Rectal smooth muscle tissue (tissue), 1 donor: Measurements from ENCODE around the gene ECE1.
A peak's percentile ranks its signal among the peaks of the same experiment; 100 is the strongest.
"Not testable (repeated sequence)": the region's sequence is repeated elsewhere in the genome, so short reads cannot be mapped to it uniquely, and the experiment has no call there.

Experiments
- H3K27ac ChIP-seq: one replicate; pipeline ENCODE4 v1.7.0; 2013; ENCODE audit warnings: low read depth, low read length, inconsistent platforms
- H3K27me3 ChIP-seq: one replicate; pipeline ENCODE4 v1.7.0; 2013; ENCODE audit warnings: low read length; ENCODE audit not compliant: control insufficient read depth, insufficient read depth
- H3K36me3 ChIP-seq: one replicate; pipeline ENCODE4 v1.7.0; 2013; ENCODE audit warnings: low read length; ENCODE audit not compliant: control insufficient read depth, insufficient read depth
- H3K4me1 ChIP-seq: one replicate; pipeline ENCODE4 v1.7.0; 2013; ENCODE audit warnings: low read length; ENCODE audit not compliant: control insufficient read depth, insufficient read depth
- H3K4me3 ChIP-seq: one replicate; pipeline ENCODE4 v1.7.0; 2013; ENCODE audit warnings: low read length
- H3K9ac ChIP-seq: one replicate; pipeline ENCODE4 v1.7.0; 2013; ENCODE audit warnings: low read length

The ECE1 gene

DNA sequence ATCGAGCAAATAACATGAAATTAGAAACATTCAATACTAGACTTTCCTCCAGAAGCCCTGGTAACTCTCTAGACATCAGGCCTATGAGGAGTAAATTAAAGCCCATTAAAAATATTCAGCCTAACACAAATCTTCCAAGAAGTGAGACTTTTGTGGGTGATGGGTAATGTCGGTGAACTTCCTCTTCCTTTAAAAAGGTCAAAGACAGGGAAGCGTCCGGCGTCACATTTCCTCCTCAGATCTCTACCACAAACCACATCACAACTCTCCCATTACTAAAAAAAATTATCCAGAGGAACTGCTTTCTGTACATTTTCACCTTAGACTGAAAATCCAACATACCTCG lies 115.0 kb downstream of the ECE1 start:
- H3K36me3 ChIP-seq, result no peaks in the 10 kb centered on the region
- peaks cover 4% of the 10 kb centered on the region for H3K4me1 ChIP-seq
- peak overlapping the region; percentile 88 for H3K9ac ChIP-seq
- no peaks in the 10 kb centered on the region for H3K27me3 ChIP-seq
- H3K4me3 ChIP-seq, result peak overlapping the region; percentile 95
- H3K27ac ChIP-seq, result peak overlapping the region; percentile 79

DNA sequence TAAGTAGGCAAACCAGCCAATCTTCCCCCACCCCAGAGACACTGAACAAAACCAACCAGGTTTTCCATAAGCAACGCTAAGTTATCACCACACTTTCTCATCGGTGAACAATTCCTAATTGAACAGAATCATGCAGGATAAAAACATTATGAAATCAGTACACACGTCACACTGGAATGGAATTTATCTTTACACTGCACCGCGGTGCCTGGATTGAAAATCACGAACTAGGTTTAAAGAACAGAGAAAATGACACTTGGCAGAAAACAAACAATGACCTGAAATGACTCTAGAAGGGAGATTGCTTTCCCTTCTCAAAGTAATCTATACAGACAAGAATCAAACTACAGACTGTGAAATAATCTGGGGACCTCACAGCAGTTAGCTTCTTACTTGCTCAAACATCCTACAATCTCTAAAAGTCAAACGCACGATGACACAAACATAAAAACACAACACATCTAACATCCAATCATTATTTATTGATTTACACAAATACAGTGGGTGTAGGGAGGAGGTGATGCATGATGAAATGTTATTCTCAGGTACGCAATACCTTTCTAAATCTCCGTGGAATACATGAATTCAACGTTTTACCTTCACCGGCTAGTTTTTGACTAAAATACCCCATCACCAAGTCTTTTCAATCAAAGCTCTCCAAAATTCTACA lies 115.5 kb downstream of the ECE1 start:
- Histone ChIP-seq H3K4me3 (peak overlapping the region; percentile 95), H3K4me1 (peaks cover 4% of the 10 kb centered on the region), H3K9ac (peak overlapping the region; percentile 1), H3K36me3 (no peaks in the 10 kb centered on the region), H3K27me3 (no peaks in the 10 kb centered on the region), H3K27ac (peak overlapping the region; percentile 79)

DNA sequence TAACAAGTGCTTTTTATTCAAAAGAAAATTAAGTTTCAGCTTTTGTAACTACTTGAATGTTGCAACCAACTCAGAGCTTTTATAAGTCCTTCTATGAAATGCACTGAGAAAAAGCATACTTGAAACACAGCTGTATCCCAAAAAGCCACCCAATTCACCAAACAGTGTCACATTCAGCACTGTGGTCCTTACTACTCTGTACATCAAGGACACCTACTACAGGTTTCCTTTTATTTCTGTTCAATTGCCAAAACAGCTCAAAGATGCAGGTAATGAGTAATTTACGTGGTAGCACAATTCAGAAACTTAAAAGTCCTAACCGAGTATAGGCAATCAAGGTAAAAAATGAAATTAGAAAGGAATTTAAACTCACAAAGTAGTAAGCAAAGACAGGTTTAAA lies 116.0 kb downstream of the ECE1 start:
- Histone ChIP-seq H3K9ac (no peak overlapping the region), H3K4me1 (peaks cover 4% of the 10 kb centered on the region), H3K27ac (peak overlapping the region; percentile 79), H3K36me3 (no peaks in the 10 kb centered on the region), H3K27me3 (no peaks in the 10 kb centered on the region), H3K4me3 (peak overlapping the region; percentile 95)

GRCh38 chr1:21173096-21173495 lies 117.2 kb downstream of the ECE1 start:
- H3K36me3 ChIP-seq, H3K4me1 ChIP-seq, H3K4me3 ChIP-seq, H3K27me3 ChIP-seq, H3K27ac ChIP-seq, H3K9ac ChIP-seq: not testable (repeated sequence)

DNA sequence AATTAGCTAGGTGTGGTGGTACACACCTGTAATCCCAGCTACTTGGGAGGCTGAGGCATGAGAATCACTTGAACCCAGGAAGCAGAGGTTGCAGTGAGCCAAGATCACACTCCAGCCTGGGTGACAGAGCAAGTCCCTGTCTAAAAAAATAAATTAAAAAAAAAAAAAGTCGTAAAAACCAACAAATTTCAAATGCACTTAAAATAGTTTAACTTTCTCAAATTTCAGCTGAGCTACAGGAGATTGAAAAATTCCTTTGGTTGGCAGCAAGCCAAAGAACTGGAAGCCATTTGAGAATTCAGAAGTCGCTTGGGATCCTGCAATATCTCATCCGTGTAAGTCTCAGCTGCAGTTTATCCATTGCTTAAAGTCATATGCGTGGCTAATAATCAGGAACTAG lies 119.4 kb downstream of the ECE1 start:
- H3K4me1 ChIP-seq, H3K4me3 ChIP-seq, H3K27me3 ChIP-seq, H3K27ac ChIP-seq, H3K9ac ChIP-seq, H3K36me3 ChIP-seq: not testable (repeated sequence)

DNA sequence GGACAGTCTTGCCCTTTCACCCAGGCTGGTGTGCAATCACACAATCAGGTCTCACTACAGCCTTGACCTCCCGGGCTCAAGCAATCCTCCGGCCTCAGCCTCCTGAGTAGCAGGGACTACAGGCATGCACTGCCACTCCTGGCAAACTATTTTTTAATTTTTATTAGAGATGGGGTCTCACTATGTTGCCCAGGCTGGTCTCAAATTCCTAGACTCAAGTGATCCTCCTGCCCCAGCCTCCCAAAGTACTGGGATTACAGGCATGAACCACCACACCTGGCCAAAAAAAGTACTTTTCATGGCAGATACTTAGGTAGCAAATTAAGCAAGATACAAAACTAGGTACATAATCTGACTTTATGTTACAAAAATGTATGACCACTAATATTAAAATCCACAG lies 121.8 kb downstream of the ECE1 start:
- Histone ChIP-seq H3K27ac (no peak overlapping the region), H3K4me1 (no peaks in the 10 kb centered on the region), H3K4me3 (no peak overlapping the region), H3K9ac (no peak overlapping the region), H3K27me3 (no peaks in the 10 kb centered on the region), H3K36me3 (peaks cover 2% of the 10 kb centered on the region)
